Activated CD4-positive, alpha-beta T cell treated with anti-CD3 and anti-CD28 coated beads for 4 hours (primary cell): Measurements from ENCODE around the gene C1orf21.

Source experiments
- DNase-seq, 2 donors: peaks; one replicate each; pipeline ENCODE4 v3.0.0-alpha.2; 2020

C1orf21 gene

DNA sequence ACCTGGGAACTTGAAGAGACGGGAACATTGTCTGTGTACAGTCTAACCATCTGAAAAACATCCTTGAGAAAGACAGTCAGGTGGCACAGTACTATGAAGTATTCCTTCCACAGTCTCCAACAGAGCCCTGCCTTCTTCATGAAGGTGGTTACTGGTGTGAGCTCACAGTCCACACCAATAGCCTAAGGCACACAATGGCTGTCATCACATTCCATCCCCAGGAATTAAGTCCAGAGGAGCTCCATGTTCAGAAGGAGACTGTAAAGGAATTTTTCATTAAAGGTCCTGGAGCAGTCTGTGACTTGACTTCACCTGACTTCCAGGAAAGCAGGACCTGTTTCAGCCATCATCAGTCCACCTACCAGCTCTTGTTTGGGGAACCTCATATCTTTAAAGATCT lies 180.2 kb downstream of the C1orf21 start:
- DNase-seq: no peak

DNA sequence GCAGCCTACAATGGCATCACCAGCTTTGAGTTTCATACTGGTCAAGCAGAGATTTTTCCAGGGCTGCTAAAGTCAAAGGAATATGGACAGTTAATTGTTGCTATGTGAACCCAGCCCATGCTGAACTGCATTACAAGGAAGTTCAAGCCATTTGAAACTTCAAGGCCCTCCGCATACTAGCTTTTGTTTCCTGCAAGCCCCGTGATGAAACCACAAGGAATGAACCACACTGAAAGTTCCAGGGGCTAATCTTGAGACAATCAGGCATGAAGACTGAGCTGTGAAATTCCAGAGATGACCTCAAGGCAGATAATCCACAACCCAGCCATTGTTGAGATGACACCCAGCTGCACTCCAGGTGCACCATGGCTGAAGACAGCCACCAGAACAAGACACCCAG lies 180.8 kb downstream of the C1orf21 start:
- DNase-seq: no peak

DNA sequence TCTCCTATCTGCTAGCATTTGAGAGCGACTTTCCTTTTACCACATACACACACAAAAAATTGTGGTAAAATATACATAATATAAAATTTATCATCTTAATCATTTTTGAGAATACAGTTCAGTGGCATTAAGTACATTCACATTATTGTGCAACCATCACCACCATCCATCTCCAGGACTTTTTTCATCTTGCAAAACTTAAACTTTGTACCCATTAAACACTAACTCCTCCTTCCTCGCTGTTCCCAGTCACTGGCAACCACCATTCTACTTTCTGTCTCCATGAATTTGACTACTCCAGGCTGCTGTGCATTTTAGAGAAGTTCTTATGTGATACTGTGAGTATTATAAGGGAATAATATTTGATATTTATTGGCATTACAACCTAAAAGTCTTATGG lies 181.3 kb downstream of the C1orf21 start:
- DNase-seq: no peak

DNA sequence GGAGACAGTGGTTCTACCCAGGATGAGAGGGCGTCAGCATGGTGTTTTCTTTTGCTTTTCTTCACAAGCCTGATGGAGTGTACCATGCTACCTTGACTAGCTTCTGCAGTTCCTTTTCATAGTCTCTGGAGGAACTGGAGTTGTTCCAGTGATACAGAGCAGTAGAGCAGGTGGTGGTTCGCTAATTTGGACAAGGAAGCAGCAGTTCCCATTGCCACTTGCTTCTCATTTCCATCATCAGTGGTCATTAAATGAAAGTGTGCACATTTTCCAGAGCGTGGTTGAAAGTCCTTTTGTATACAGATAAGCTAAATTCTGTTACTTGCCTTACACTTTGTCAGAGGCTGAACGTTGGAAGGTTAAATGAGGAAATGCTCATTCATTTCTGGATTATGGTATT lies 182.3 kb downstream of the C1orf21 start:
- DNase-seq: no peak

DNA sequence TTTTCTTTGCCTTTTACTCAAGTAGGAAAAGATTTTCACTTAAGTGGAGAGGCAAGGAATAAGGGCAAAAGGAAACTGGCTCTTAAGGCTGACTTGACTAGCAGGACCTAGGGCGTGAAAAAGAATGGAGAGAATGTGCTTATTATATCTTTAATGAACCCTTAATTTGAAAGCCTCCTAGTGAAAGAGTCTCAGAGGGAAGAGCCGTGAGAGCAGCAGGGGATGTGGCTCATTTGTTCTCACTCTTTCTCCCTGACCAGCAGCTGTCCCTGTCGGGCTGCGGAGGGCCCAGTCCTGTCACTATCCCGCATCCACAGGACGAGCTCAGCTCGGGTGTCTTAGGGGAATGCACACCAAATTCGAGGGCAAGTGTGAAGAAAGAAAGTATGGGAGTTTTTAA lies 187.8 kb downstream of the C1orf21 start:
- DNase-seq: no peak

DNA sequence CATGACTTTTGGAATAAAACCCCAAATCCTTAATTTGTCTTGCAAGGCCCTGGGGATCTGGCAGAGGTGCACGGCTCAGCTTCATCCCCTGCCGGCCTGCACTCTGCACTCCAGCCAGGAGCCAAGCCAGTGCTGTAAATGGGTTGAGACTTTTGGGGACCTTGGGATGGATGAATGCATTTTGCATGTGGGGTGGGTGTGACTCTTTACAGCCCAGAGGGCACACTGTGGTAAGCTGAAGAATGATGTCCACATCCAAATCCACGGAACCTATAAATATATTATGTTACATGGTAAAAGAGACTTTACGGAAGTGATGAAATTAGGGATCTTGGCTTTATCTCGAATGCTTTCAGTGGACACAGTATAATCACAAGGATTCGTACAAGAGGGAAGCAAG lies 190.0 kb downstream of the C1orf21 start:
- DNase-seq: no peak

DNA sequence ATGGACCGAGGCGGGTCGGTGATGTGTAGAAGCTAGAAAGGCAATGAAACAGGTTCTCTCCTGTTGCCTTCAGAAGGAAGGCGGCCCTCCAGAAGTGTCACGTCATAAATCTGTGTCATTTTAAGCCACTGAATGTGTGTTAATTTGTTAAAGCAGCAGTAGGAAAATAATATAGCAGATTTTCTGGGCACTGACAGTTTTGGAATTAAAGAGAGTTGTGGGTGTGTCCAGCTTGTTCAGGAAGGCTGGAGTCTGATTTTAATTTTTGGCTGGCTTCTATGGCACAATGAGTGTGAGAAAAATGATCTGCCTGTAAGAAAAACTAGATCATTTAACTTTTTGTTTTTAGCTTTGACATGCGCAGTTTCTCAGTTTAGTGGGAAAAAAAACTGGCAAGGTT lies 190.5 kb downstream of the C1orf21 start:
- no peak for DNase-seq

DNA sequence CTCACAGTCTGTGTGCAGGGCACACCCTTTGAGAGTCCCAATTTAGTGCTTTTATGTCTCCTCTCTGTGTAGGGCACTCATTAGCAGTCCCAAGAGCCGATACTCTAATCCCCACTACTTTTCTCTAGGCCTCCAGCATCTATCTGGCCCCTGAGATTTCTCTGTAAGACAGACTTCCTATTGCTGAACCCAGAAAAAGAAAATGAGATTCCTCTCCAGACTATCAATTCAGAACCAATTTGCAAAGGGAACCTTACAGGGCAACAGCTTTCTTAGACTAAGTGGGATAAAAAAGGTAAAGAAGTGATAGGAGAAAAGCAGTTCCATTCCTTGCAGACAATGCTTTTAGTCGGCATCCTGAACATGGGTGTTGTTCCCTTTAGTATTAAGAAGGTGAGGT lies 195.6 kb downstream of the C1orf21 start:
- no peak for DNase-seq

DNA sequence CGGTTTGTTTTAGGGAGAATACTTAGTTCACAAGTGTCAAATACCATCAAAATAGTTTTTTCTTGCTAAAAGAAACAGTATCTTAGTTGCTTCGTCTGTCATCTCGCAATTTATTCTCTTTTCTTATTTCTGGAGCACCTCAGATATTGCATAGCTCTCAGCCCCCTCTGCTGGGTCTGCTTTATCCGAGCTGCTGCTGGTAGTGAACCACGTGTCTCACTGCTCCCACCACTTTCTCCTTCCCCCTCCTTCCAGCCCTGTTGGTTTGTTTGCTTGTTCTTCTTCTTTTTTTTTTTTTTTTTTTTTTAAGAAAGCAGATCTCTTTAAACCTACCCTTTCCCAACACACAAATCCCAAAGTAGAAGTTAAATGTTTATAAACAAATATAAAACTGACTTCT lies 197.0 kb downstream of the C1orf21 start:
- no peak for DNase-seq

DNA sequence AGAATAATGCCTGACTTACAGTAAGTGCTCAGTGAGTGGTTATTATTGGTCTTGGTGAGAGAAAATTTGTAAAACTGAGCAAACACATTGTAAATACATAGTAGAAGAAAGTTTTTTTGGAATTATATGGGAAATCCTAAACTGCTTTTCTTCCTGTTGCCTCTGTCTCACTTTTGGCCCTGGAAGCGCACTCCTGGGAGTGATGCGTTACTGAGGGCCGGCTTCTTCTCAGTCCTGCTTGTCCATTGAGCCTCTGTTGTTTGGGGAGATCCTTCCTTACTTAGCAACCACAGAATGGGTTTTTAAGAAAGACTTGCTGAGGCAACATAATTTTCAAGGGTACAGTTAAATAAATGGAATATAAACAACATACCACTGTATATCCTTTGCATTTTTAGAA lies 201.9 kb downstream of the C1orf21 start:
- no peak for DNase-seq

DNA sequence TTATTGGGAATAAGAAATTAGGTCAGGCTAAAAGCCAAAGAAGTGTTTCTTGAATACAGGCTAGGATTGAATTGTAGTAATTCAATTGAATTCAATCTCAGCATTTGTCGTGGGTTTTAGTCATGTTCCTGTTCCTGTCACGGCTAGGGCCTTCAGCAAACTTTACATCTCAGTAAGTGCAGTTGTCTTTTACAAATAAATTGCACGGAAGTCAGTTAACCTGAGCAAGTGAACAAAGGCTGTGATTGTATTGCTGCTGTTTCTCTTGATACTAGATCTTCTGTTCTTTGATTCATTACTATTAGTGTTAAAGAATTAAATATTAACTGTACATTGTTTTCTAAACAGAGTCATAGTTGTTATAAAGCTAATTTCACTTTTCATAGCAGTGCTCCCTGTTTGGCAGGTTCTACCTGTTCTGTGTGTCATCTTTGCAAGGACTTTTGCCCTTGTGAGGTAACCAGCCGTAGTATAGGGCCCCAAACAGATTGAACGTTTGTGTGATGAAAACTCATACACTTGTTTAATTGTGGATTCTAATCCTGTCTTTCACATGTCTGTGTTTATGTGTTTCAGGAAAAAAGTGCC lies 203.4 kb downstream of the C1orf21 start:
- DNase-seq: no peak

DNA sequence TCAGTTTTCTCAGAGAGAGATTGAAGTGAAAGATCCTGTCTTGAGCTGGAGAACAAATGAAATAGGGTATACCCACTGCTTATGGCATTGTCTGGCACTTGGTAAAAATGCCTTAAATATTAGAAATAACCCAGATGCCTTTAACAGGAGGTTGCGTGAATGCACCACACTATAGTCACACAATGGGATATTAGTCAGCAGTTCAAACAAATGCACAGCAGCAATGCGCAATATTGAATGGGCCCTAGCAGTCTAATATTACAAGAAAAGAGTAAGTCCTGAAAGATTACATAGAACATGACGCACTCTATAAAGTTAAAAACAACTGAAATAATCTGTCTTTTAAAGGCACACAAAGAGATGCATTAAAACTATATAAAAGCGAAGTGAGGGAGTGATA lies 206.8 kb downstream of the C1orf21 start:
- no peak for DNase-seq

DNA sequence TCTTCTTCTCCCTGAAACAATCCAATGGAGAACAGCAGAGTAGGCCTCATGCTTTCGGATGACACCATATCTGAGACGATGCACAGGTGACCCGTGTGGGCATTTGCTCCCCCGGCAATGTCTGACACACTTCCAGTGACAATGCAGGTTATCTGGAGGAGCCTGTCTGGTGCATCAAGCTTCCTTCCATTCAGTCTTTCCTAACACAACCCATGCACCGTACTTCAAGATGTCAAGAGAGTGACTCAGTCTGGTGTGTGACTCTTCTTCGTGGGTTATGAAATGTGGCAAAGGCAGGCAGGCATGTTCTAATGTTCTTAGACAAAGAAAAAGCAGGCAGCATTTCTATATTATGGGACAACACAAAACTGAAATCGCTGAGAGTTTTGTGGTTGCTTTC lies 208.8 kb downstream of the C1orf21 start:
- no peak for DNase-seq

DNA sequence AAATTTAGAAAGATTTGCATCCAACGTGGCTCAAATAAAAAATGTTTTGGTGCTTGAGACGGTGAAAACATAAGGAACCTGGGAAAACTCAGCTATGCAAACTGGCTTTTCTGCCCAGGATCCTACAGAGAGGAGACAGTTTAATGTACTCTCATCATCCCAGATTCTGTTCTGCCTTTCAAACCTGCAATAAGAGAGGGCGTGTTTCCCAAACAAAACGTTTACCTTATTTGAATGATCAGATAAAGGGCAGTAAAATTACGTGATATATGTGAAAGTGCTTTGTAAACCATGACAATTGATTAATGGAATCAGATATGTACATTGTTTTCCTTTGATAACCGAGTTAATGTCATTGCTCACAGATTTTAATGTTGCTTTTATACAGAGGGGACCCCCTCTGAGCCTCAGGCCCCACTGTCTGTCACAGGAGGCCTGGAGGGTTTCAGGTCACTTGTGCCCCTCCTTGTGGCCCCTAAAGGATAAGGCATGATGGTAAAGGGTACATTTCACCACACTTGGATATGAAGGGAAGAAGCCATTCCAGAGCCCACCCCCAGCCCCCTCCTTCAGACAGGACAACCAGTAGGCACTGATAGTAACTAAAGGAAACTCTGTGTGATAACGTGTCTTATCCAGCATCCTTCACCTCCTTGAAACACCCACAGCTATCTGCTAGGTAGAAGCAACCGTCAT lies 210.3 kb downstream of the C1orf21 start:
- no peak for DNase-seq

DNA sequence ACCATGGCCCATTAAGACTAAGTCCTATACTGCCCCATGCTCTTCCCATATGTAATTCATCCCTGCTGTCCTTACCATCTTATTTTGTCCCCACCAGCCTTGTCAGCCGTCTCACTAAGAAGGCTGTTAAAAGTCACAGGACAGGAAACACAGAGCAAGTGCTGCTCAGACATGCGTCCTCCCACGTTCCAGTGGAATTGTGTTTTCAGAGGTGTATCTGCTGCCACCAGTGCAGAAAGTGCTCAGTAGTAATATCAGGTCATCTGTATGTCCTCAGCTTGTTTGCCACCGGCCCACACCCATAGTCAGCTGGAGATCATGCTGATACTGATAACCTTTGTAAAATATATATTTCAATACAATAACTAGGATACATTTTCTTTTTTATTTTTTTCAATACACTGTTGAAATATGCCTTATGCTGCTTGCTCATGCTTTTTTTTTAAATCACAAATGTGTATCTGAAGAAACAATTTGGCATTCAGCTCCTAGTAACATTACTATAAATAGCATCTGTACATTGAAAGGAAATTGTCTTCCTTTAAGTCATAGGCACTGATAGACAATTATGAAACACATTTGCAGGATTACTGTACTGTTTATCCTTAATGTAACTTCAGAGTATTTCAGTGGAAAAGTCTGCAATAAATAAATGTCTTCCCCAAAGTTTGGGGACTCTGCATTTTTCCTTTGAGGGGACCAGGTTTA lies 211.0 kb downstream of the C1orf21 start:
- DNase-seq: no peak

DNA sequence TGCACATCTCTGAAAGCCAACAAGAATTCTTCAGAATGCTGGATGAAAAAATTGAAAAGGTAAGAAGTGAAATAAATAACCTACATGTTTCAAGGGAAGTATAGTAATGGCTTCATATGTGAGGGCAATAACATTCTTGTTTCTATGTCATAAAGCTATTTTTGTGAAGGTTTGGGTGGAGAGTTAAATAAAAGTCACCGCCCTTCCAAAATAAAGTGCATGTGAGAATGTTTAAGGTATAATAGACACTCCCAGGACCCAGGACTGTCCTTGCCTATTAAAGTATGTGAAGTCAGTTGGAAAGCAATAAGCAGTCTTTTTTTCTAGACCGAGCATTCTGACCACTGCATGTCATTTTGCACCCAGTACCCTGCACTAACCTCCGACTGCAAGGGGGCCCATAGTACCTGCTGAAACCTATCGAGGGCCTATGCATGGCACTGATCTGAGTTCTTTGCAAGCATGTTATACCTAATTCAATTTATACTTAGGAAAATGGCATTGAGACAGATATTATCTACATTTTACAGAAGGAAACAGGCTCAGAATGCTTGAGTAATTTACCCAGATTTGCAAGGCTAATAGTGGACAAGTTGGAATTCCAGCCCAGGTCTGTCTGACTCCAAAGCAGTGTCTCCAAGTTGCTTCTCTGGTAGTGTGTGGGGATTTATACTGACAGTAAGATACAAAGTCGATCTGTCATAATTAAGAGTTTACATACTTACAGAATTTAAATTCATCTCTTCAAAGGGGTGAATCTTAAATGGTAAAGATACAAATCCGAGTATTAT lies 211.8 kb downstream of the C1orf21 start:
- no peak for DNase-seq

DNA sequence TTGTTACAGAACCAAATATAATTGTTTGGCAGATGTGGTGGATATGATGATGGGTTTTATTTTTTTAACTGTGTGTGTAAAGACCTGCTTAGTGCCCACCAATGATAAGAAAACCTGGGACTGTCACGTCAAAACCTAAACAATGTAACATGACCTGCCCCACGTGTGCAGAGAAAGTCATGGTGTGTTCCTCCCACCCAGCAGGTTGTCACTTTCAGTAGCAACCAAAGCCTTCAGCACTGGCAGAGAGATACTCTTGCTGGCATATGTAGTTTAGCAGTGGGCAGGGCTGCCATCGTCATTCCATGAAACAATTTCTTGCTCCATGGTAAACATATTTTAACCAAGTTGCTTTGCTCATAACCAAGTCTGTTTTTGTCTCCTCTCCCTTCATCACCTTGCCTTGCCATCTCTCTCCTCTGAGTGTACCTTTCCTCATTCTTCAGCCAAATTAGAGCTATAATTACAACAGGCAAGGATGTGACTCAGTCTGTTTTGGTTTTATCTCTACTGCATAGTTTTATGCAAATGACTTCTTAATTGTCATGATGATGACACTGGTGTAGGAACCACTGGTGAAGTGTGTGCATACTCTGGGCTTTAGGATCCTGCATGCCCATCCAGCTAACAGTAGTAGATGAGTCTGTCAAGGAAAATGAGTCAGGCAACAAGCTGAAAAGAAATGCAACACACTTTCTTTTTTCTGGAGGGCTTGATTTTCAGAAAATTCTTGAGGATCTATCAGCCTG lies 217.5 kb downstream of the C1orf21 start:
- no peak for DNase-seq

DNA sequence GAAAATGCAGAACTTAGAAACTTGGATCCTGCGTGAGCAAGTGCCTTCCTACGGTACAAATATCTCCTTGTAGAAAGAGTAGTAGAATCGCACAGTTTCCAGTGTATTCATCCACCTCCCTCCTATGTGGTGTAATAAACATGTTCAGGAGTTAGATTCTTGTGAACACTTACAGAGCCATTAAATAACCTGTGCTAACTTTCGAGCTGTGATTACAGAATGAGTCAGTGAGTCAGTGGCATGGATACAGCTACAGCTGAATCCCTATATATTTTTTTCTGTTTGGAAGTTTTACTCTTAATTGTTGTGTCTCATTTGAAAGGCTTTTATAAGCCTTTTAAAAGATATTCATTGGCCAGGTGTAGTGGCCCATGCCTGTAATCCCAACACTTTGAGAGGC lies 219.1 kb downstream of the C1orf21 start:
- no peak for DNase-seq

DNA sequence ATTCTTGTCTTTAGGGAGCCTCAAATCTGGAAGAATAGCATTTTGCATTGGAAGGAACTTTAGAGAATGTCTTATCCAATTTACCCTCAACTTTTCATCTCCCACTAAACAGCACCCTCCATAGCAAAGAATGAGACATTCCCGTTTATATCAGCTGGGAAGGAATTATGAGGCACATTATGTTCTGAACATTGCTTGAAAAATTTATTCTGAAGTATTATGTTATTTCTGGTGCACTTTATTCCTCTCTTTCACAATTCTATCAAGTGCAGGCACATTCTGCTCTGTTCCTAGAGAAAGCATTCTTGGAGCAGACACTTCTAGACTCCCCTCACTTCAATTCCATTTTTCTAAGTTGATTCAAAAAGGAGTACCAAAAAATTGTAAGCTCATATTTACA lies 220.0 kb downstream of the C1orf21 start:
- no peak for DNase-seq

DNA sequence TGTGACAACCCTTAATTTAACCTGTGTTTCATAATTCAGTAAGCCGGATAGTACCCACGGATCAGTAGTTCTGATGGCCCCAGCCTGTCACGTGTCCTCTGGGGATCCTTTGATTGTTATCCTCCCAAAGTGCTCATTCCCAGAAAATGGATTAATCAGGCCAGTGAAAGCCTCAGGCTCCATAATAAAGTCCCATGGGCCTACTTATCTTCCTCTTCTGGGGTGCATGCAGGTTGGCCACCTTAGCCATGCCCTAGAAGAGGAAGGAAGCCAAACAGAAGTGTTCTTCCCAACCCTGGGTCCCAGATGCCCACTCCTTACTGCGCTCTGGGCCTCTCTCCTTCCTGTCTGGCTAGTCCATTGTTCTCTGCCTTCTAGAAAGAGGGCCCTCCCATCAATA lies 221.8 kb downstream of the C1orf21 start:
- DNase-seq: no peak

DNA sequence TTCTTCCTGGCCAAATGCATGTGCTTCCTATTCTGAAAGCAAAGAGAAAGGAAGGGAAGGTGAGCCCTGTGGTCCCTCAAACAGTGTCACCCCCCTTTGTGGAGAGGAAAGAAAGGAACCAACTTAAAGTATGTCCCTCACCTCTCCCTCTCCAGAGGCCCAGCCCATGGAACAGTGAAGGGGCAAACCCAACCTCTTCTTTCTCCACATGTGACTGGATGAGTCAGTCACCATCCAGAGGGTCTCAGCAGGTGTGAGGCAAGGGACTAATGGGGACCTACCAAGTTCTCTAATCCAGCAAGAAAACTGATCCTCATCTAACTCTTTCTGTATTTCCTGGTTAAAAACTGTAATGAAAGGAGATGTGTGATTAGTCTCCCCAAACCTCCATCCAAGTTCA lies 222.2 kb downstream of the C1orf21 start:
- no peak for DNase-seq

DNA sequence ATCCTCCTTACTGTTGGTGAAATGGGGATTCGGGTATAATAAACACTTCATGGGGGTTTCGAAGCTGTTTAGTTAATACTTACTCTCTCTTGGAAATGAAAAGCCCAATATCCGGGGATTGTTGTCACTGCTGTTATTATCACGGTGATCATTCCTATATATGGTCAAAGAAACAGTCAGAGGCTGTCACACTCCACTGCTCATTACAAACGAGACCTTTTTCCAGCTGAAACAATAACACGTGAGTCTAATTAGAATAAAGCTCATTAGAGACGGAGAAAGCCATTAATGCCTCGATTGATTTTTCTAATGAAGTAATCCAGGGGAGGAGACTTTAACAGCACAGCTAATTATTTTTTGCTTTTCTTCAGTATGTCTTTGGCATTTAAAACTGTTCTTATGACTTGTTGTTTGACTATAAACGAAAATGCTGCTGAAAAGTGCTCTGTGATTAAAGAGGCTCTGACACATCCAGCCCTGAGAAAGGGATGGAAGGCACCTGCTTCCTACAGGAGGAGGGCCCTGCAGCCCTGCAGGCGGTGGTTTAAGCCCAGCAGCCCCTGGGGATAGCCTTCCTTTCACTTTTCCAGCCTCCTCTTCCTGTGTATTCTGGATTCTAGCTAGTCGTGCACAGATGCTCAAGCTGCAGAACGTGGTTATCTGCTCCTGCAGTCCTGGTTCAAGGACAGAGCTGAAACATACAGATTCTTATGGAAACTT lies 224.2 kb downstream of the C1orf21 start:
- DNase-seq: no peak
